NCI-H69 (cell line): ENCODE measurements around the gene AGPAT3.

ENCODE experiments used
- DNase-seq: peaks from one replicate; lab custom pipeline; 2025; lab: John Stamatoyannopoulos, UW

AGPAT3 gene

DNA sequence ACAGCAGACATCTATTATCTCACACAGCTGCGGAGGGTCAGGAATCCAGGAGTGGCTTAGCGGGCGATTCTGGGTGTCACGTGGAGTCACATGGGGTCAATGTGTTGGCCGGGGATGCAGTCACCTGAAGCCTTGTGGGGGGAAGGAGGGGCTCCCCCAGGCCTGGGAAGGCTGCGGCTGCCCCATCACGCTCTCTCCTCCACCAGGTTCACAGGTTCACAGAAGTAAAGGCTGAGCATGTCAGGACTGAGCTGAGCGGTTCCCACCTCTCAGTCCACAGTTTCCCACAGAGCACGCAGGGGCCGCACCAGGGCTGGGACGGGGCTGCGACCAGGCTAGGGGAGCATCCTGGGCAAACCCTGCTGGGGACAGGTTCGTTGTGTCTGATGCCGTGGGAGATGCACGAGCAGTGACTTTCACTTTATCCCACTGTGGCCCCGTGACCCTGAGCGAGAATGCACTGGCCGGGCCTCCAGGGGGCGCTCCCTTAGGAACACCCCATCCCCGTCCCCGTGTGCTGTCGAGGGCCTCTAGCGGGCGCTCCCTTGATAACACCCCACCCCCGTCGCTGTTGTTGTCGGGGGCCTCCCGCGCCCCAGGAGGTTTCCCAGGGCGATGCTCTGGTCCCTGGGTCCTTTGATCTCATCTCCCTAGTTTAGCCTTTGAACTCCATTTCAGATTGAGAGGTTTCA, 73.9 kb downstream of the AGPAT3 start:
- peak; percentile 60 for DNase-seq

DNA sequence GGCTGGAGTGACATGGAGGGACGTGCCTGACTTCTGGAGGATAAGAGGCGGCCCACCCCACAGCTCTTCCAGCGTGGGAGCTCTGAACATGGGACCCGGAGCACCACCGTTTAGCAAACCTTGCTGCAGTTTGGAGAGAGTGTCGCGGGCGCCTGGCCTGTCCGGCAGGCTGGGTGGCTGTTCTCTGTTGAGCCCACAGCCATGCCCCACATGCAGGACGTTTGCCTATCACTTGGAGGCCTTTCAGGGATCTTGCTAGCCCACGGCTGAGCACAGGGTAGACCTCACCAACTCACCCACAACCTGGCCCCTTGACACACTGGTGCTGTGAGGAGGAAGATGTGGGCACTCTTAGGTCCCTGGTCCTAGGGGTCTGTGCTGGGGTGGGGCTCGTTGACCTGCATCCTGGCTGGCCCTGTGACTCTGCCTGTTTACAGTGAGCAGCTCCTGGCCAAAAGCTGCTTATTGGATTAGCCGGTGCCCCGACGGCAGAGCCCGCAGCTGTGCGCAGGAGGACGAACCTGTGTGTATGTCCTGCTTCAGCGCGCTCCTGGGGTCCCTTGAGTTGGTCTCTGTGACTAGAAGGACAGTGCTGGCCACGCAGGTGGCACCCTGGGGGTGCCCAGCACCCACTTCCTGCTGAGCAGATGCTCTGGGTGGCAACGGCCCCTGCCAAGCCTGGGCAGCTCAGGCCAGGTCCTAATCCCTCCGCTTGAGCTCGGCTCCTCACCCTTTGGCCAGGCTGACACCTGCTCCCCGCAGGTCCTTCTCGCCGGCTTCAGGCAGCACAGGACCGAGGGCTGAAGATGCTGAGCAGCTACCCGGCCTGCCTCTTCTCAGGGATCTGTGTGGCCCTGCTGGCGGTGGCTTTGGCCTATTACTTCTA, 74.7 kb downstream of the AGPAT3 start:
- no peak for DNase-seq

DNA sequence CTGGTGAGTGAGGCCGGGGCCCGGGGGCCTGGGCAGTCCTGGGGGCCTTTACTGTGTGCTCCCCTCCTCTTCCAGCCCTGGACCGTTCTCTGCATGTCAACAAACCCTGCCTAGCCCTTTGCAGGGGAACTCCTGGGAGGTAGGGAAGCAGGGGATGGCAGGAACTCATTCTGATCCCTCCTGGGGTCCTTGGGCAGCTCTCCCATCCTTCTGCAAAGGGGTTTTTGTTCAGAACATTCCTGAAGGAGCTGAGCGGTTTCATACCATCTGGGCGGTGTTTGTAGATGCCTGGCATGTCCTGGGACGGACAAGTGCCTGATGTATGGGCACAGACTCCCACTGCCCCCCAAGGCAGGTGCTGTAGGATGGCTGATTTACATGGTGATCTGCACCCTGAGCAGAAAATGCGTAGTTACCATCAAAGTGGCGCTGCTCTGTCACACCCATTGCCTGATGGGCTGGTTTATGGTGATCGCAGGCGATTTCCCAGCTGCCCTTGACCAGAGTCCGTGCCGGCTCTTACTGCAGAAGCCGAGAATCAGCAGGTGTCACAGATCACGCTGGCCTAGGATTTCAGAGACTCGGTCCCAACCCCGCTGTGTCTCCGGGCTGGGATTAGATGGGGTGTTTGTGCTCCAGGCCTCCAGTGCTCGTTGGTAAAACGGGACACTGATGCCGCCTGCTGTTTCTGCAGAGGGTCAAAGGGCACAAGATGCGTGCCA, 75.5 kb downstream of the AGPAT3 start:
- DNase-seq = no peak

DNA sequence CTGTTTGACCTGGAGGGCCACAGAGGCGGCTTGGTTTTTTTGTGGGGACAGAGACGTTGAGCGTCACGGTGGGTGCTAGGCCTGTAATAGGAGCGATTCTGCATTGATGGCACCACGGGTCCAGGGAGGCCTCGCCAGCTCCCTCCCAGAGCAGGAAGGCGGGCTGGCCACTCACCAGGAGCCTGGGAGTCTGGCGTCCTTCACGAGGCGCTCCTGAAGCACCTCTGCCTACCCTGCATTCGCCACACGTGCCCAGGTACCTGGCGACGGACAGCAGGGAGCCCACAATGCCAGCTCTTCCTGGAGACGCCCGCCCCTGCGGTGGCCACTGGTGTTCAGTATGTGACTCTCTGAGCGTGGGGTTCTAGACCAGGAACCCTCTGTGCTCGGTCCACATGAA, 77.2 kb downstream of the AGPAT3 start:
- DNase-seq = no peak

DNA sequence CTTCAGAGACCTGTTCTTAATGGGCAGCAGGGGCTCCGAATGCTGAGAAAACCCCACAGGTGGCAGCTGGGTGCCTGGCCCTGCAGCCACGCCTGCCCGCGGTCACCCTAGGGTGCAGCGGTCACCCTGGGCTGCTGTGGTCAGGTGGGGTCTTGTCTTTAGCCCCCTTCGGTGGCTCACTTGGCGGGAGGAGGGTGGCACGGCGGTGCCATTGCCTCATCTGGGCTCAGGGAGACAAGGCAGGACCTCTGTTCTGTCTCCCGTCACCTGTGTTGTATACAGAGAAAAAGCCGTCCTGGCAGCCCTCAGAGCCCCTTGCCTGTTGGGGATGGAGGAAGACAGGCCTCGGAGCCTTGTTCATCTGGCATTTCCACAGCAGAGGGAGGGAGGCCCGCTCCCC, 77.6 kb downstream of the AGPAT3 start:
- no peak for DNase-seq

DNA sequence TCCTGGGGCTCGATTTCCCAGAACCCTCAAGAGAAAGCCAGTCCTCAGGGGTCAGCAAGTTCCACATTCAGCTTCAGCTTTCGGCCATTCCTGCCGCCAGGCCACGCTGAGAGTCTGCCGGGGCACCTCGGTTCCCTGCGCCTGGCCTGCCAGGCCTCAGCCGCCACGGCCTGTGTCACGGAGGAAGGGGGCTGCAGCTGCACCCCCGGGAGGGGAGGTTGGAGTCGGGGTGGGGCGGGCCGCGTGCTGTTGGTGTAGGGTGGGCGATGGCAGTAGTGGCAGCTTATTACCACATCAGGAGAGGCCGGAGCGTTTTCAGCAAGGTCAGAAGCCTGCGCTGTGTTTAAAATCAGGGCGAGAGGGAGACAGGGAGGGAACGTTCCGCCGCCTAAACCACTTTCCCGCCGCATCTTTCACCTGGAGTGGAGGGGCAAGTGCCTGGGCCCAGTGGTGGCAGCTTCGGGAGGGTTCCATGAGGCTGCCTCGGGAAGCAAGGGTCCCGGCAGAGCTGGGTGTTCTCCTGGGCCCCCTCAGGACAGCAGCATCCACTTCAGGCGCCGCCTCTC, 78.6 kb downstream of the AGPAT3 start:
- DNase-seq = no peak

DNA sequence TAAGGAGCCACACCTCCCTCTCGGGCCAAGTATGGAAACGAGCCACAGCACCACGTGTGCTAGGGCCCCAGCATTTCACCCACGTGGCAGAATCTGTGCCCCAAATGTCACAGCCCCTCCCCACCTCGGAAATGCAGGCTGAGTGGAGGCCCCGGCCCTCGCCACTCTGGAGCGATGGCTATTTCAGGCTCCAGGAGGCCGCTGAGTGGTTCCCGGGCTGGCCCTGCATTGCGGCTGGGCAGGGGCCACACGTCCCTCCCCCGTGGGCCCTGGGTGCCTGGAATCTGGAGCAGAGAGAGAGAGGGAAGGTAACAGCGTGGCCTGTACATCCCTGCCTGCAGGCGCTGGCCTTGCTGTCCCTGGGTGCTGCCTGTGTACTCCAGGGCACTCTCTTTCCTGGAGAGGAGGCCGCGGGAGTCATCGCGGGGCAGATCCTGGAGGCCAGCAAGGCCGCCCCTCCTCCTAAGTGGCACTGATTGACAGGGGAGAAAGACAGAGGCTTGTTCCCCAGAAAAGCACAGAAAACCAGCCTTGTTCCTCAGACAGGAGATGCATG, 79.1 kb downstream of the AGPAT3 start:
- no peak for DNase-seq

DNA sequence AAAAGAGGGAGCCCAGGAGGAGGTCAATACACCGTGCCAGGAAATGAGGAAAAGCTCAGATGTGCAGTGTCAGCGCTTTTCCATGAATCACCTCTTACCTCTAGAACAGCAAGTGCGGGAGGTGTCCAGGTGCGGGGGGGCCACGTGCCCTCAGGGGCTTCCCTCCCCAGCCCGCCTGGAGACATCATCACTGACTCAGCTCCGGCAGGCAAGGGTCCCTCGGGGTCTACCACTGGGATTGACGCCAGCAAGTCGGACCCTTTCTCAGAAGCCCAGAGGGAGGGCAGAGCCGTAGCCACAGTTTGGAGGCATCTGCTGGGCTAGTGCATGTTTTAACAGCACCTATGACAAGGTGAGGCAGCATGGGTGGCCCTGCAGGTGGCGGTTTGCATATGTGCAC, 79.7 kb downstream of the AGPAT3 start:
- no peak for DNase-seq

DNA sequence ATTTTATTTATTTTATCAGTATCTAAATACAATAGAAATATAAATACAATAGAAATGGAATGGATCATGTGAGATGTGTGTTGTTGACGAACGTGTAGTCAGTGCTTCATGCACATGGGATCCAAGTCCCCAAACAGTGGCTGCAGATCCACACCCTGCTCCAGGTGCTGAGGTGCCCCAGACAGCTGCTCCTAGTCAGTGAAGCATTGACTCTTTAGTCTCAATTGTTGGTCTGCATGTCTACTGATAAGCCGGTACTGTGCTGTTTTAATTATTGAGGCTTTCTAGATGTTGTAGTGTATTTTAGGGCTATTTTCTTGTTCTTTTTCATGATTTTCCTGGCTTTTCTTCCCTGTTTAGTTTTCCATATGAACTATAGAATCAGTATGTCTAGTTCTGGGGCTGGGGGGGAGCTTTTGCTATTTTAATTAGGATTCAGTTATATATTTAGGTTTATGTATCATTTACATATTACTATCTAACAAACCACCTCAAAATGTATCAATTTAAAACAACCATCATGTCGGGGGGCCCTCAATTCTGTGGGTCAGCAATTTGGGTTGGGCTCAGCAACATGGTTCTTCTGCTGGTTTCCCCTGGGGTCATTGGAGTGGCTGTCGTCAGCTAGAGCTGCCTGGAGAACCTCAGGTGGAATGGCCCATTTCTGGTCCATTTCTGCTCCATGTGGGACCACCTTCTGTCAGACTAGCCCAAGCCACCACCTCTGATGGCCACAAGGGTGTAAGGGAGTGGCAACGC, 83.9 kb downstream of the AGPAT3 start:
- no peak for DNase-seq

DNA sequence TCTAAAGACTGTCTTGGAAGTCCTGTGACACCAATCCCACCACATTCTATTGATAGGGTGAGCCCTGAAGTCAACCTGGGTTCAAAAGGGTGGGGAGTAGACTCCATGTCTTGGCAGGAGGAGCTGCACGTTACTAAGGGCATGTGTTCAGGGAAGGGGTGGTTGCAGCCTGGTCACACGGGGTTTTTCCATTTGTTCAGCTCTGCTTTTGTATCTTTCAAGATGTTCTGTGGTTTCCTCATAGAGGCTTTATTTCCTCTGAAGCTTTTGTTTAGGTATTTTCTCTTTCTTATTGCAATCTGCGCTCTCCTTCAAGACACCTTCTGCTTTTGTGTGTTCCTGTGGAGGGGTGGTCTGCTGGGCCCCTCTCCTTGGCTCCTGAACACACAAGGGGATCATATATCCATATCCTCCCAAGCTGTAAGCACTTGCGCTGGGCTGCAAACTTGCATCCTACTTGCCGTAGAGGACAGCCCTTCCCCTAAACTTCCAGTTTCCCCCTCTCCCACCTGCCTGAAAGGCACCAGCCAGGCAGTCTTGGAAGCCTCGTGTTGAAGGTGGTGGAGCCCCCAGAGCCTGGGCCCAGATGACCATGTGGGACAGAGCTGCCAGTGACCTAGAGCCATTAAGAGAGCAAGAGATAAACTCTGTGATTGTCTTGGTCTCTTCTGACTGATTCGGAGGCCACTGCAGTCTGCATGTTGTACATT, 84.6 kb downstream of the AGPAT3 start:
- DNase-seq = no peak

DNA sequence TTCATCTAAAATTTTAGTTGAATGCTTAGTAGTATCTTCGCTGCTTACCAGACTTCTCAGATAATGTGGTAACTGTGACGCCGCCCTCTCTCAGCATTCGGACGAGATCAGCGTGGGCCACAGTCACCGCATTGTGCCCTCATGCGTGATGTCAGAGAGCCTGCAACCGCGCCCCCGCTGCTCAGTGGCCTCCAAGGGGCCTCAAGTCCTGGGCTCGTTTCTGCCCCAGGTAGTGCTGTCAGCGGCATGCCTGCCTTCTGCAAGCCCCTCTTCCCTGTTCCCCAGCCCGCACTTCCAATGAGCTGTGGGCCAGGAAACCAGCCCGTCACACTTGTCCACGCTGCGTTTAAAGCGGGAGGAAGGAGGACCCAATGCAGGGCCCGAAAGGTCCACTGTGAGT, 85.5 kb downstream of the AGPAT3 start:
- no peak for DNase-seq

DNA sequence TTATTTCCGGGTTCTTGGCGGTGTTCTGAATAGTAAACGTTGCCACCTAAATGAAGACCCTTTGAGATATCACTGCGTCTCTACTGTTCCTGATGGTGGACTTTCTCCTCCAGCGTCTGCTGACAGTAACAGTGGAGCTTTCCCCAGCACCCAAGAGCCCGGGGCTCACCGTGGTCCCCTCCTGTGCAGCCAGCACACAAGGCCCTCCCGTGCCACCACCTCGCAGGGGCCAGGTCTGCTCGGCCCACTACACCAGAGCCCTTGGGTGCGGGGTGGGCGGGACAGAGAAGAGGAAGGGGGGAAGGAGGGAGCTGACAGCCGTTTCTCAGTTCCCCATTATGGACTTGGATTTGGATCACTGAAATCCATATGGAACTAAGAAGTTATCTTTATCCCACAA, 85.9 kb downstream of the AGPAT3 start:
- DNase-seq = no peak

DNA sequence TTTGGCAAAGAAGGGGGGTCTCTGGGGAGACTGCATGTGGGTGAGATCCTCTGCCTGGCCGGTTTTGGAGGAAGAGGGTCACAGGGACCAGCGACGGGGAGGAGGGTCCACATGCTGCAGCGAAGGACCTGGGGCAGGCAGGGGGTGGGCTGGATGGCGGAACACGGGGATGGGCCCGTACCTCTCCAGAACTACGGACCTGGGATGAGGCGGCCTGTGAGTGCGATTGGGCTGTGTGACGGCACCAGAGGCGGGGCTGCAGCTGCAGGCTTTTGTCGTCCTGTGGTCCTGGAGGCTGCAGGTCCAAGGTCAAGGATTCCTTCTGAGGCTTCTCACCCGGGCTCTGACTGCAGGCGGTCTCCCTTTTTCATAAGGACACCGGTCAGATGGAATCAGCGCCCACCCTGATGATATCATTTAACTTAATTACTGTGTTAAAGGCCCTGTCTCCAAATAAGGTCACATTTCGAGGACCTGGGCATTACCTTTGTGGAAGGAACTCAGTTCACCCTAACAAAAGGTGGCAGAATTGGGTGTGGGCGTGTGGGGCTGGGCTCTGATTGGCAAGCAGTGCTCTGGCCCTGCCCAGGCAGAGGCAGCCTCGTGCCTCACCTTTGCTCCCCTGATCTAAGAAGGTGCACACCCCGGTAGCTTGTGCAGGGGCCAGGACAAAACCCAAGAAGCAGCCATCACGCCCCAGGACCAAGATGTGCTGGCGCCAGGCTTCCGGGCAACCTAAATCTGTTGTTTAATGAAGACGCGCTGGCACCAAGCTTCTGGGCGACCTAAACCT, 87.1 kb downstream of the AGPAT3 start:
- no peak for DNase-seq

DNA sequence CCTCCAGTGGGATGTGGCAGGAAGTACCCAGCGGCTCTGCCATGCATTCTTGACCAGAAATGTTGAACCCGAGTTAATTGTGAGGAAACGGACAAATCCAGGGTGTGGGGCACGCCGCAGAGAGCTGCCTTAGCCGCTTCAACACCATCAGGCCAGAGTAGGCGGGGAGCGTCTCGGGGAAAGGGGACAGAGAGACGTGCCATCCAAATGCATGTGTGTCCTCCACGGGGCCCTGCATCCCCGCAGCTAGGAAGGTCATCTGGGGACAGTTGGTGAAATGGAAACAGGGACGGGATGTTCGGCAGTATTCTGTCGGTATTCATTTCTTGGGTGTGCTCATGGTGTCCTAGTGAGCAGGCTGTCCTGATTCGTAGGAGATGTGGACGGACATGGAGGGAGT, 88.0 kb downstream of the AGPAT3 start:
- DNase-seq = no peak

DNA sequence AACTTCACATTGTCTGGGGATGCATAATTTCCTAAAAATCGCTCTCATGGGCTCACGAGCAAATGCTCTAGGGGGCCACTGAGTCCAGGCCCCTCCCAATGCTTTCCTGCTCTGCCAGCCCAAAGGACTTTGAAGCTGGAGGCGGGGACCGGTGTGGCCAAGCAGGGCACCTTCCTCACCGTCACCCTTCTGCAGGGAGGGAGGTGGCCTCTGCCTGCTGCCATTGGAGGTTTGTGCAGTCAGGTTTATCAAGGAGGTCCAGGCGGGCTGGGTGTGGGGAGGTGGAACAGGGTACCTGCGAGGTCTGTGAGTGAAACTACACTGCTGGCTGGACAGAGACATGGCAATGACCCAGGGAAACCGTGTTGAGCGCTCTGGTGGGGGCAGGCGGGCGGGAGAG, 89.0 kb downstream of the AGPAT3 start:
- no peak for DNase-seq

DNA sequence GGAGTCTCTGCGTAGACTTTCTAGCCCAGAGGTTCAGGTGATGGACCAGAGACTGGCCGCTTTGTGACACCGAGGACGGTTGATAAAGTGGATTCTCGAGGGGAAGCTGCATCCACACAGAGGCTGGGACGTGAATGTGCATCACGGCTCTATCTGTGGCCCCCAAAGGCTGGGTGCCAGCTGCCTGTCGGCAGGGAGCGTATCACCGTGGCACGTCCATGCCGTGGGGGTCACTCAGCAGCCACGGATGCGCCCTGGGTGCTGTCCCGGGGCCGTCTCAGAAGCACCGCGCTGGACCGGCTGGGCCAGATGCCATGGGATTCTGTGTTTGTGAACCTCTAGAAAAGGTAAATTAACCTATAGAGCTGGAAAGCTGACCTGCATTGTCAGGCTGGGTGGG, 89.9 kb downstream of the AGPAT3 start:
- DNase-seq = no peak

DNA sequence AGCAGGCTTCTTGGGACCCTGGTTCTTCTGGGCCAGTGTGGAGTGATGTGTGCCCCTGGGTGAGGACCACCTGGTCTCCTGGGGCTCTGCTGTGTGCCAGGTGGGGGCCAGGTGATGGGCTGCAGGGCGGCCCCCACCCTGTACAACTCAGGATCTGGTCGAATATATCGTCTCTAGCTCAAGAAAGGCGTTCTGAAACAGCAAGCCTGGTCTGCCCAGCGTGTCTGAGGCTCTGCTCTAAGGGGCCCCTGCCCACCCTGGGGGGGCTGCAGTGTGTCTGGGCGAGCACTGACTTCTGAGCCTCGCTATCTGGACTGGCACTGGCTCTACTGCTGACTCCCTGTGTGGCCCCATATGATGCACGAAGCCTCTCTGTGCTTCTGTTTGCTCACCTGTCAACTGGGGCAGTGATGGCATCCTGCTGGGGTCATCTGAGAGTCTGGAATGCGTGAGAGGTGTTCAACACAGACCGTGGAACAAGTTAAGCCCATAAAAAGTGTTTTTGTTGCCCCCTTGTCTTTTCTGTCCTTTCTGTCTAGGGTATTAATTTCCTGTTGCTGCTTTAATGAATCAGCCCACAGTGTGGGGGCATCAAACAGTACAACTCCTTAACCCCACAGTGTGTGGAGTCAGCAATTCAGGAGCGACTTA, 91.1 kb downstream of the AGPAT3 start:
- DNase-seq = peak; percentile 49

DNA sequence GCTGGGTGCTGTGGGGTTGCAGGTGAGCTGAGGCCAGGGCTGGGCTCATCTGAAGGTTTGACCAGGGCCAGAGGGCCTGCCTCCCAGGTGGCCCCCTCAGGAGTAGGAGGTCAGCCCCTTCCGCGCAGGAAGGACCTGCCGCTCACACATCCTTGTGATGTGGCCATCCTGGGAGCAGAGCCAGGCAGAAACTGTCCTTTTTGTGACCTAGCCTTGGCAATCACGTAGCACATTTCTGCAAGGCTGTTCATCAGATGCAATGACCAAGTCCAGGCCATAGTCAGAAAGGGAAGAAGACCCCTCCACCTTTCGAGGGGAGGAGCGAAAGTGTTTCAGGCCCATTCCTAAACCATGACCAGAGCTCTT, 91.6 kb downstream of the AGPAT3 start:
- no peak for DNase-seq

DNA sequence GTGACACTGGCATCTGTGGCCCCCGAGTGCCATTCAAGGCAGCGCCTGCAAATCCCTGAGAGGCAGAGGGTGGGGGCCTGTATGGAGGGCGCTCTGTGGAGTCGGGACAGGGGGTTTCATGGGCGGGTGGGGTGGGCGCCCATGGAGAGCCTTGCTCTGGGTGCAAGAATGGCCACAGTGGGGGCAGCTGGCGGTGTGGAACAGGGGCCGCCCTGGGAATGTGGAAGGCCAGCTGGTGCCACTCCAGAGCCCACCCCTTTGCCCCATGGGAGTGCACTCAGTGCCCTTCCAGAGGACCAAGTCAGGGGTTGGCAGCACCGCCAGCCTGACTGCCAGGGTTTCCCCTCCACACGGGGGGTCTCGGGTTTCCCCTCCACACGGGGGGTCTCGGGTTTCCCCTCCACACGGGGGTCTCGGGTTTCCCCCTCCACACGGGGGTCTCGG, 92.1 kb downstream of the AGPAT3 start:
- DNase-seq = peak; percentile 29
